ENCODE data around the gene IP6K3.
A peak's percentile ranks its signal among the peaks of the same experiment; 100 is the strongest.

IP6K3 gene

DNA sequence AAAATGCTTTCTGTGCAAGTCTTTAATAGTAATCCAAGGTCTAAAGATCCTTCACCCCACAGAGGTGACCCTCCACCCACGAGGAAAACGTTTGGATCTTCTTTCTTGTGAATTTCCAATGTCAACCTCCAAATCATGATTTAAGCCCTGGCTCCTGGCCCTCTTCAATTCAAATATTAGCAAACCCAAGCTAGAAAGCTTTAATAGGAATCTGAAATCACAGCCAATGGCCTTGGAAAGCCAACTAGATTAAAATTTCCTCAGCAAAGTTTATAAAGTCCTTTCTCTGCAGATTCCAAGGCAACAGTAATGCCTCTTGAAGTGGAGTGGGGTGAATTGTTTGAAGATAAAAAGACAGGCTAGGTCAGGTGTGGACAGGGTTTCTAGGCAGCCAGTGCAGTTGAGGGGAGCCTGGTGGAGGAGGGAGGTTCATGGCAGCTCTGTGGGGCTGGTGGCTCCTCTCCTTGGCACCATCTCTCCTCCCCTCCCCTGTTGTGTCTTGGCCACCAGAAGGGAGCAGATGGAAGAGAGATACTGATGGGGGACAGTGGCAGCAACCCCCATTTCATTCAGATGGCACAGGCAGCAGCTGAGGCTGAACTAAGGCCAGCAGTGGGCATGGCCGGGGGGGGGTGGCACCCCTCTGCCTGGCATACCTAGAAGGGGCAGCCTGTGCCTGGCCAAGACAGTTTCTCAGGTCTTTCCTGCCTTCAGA, 23.2 kb downstream of the IP6K3 start:
- DNase-seq (ENCODE audit: low spot score): no peak

DNA sequence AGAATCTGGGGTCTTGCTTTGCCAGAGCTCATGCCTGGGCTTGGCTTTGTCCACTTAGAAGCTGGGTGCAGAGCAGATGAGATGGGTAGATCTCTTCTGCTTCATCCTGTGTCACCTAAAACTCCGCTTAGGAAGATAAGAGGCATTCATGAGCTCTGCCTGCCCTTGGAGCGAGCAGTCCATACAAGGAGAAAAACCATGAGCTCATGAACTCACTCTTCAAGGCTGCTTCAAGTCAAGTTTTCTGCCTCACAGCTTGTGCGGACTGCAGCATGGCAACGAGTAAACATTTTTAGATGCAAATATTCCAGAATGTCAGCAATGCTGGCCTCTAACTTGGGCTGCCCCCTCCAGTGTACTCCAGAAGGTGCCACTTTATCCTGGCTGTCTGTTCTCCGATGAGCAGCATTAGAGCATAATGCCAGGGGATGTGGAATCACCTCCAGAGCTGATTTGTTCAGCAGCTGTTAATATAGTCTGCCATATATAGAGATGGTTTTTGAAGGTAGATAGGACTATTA, 24.5 kb downstream of the IP6K3 start:
- no peak for DNase-seq (ENCODE audit: low spot score)

DNA sequence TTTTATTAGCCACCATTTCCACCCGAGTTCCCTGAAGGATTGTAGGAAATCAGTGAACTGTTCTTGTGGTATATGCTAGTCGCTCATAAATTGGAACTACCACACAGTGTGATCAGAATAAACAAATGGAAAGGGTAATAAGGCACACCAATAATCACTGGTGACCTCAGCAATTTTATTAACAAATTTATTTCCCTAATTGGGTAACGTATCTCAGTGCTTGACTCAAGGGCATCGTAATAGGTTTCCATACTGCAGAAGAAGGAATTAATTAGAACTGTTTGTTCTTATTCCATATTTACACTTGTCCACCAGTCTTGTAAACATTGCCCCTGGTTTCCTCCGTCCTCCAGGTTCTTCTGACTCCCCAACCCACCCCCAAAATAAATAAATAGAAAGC, 25.2 kb downstream of the IP6K3 start:
- DNase-seq (ENCODE audit: low spot score): no peak

DNA sequence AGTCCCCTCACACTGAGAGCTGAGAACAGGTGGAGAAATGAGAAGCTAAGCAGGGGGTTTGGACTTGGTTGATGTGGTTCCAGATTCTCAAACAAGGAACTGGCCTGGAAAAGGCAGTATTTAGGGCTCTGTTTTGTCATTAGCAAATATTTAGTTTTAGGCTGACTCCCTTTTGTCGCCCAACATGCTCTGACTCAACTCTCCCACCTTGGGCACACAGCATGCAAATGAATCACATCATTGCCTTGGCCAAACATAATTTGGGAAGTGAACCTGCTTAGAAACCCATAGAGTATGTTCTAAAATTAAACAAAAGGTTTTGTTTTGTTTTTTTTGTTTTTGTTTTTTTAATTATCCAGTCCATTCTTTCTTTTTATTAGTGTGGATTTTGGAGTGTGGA, 25.7 kb downstream of the IP6K3 start:
- DNase-seq (ENCODE audit: low spot score): no peak

DNA sequence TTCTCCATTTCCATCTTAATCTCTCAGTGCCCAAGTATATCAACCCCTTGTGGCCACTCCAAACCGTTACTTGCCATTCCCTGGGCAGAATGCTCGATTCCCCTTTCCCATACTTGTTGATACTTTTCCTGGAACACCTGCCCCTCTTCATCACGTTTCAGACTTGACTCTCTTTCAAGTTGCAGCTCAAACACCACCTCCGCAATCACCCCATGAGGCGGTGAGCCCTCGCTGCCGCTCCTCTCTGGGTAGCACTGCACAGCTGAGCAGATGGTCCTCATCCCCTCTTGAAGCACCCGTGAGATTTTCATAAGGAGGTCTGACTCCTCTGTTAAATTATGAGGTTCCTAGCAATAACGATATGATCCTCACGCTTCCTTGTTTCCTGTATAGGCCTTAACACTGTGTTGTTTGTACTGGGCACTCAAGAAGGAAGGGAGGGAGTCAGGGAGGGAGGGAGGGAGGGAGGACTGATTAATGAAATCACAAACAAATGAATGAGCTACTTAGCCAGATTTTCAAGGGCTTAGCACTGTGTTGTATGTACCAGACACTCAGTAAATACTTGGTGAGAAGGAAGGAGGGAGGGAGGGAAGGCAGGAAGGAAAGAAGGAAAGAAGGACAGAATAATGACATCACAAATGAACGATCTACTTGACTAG, 27.2 kb downstream of the IP6K3 start:
- no peak for DNase-seq (ENCODE audit: low spot score)

DNA sequence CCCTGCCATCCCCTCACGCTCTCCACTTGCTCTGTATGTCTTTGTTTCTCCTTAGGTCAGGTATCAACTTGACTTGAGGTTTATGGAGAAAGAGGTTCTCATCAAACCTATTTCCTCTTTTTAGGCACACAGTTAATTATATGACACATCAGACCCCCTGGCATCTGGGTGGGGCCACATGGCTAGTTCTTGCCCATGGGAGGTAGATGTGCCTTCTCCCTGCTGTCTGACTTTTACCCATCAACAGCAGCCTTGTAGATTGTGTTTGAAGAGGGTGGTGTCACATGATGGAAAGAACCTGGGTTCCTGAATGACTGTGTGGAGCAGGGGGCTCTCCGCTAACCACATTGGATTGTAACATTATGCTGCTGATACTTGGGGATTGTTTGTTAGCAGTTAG, 28.0 kb downstream of the IP6K3 start:
- no peak for DNase-seq (ENCODE audit: low spot score)

DNA sequence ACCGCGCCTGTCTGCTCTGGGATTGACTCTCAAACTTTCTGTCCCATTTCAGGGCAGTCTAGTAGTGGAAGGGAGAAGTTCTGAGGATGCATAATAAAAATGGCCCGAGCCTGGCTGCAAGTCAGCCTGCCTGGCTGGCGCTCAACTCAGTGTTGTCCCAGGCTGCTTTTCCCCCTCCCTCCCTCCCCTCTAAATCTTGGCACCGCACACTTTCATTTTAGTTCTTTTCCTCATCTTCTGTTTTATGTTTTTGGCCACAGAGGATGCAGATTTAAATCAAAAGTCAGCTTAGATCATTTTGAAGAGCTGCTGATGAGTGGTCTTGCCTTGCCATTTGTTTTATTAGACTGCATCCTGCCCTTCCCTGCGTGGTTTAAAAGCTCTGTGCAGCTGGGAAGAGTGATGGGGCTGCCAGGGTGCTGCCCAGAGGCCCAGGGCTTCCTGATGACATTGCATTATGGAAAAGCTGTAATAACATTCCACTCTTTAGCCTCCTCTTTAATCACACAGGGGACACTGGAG, 28.7 kb downstream of the IP6K3 start:
- DNase-seq (ENCODE audit: low spot score): no peak

DNA sequence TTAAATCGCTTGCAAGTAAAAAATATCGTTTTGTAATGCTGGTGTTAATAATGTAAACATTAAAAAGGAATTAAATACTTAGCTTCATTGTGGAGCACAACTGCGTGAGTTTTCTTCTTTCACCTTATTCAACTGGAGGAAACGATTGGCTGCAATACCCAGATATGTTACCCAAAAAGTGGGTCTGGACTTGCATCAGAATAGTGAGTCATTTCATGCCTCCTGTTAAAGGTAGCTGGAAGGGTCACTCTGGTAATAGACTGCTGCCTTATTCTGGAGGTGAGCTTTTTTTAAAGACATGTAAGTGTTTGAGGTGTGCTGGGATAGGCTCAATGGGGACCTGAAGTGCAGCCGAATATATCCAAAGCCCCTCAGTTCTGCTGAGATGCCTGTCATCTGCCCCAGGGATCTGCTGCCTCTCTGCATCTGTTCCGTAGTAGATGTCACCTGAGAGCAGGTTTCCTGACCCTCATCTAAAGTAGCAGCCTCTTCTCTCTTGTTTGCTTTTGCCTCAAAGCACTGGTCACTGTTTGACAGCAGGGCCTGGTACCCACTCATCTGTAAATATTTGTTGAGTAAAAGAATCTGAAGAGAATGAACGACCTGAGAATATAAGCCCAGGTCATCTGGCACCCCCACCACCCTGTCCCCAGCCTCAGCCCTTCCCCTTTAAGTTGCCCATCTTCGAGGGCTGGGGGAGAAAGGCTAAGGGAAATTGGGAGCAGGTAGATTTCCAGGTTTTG, 29.6 kb downstream of the IP6K3 start:
- no peak for DNase-seq (ENCODE audit: low spot score)

DNA sequence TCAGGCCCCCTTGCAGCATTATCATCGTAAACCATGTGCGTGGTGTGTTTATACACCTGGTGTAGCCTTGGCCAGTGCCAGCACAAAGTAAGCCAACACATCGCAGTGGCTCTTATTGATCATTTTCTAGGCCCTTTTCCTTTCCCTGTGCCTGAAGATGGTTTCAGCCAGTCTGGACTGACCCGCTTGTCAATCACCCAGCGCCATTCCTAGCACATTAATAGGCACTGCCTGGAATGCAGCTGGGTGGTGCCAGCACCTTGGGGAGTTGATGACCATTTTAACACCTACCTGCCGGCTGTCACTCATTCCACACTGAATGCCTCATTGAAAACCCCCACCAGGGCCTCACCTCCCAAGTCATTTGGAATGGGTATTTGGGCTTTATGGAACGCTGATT, 30.3 kb downstream of the IP6K3 start:
- DNase-seq (ENCODE audit: low spot score): no peak

DNA sequence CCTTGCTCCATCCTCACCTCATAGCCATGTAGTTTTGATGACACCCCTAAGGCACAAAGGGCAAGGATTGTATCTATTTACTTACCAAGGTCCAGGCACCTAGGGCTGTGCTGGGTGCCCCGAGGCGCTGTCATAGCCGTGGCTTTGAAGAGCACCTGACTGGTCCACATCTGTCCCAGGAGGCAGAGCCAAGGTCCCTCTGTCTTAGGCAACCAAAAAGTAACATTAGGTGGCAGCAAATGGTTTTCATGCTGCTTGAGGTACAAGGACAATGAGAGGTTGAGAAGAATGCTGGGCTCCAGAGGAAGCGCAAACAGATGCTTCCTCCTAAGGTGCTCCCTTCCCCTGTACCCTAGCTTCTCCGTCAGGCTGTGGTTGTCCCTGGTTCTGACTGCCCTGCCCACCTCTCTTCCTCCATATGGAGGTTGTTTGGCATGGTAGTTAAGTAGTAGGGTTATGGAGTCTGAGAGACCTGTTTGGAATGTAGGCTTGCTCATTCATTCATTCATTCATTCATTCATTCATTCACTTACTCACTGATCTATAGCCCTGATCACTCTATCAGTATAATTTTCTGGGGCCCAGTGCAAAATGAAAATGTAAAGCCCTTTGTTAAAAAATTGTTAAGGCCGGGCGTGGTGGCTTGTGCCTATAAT, 32.2 kb downstream of the IP6K3 start:
- no peak for DNase-seq (ENCODE audit: low spot score)

DNA sequence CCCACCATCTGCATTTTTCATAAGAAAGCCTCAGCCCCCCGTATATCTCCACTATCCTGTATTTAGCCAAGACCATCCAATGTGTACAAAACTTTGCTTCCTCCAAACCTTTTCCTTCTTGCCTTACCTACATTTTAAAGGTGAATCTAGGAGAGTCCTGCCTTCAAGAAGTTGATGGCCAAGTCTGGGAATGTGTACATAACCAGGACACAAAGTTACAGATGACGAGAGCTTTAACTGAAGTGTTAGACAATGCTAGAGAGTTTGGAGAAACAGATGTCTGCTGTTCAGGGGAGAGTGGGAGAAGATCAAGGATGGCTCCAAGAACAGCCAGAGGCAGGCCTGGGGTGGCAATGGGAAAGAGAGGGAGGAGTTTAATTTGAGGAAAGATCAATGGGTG, 32.9 kb downstream of the IP6K3 start:
- no peak for DNase-seq (ENCODE audit: low spot score)

DNA sequence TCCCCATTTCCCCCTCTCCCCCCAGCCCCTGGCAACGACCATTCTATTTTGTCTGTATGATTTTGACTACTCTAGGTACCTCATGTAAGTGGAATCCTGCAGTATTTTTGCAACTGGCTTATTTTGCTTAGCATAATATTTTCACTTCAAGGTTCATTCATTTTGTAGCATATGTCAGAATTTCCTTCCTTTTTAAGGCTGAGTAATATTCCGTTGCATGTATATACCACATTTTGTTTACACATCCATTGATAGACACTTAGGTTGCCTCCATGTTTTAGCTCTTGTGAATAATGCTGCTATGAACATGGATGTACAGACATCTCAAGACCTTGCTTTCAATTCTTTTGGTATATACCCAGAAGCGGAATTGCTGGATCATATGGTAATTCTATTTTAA, 33.8 kb downstream of the IP6K3 start:
- no peak for DNase-seq (ENCODE audit: low spot score)

DNA sequence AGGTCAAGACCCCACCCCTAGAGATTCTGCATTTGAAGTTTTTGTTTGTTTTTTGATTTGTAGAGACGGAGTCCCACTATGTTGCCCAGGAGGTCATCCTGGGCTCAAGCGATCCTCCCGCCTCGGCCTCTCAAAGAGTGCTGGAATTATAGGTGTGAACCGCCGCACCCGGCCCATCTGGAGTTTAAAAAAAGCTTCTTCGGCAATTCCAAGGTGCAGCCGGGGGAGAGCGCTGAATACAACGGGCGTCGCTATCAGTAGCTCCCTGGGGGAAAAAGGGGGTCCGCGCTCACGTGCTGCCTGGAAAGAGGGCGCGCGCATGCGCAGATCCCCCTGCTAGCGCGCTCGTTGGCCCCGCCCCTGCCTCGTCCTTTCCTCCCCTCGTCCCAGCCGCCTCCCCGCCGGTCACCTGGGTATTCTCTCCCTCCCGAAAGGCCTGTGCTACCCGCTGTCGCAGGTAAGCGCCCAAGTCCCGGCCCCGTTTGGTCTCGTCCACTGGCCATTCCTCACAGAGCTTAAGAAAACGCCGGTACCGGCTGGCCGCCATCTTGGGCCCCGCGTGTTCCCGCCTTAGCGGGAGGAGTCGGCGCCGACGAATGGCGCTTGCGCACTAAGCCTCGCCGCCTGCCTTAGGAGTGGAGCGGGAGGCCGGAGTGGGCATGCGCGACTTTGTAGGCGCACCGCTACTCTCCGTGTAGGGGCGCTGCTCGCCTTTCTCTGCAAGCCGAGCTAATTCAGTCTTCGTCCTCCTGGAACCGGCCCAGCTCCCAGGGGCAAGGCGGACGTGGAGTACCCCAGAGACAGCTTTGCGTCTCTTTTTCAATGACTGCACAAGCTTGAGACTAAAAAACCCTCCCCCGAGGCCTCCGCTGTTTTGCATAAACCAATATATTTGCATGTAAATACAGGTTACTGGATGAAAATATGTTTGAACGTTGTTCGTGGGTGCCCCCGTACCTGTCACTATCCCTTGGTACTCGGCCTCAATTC, 35.3 kb downstream of the IP6K3 start, which contains the start of gene UQCC2:
Gene UQCC2, minus strand, starts transcription at position 561 of the 990 bp plus-strand sequence. Its CDS starts 14 bp downstream, at position 547.
- peak; percentile 97 for DNase-seq (ENCODE audit: low spot score)

DNA sequence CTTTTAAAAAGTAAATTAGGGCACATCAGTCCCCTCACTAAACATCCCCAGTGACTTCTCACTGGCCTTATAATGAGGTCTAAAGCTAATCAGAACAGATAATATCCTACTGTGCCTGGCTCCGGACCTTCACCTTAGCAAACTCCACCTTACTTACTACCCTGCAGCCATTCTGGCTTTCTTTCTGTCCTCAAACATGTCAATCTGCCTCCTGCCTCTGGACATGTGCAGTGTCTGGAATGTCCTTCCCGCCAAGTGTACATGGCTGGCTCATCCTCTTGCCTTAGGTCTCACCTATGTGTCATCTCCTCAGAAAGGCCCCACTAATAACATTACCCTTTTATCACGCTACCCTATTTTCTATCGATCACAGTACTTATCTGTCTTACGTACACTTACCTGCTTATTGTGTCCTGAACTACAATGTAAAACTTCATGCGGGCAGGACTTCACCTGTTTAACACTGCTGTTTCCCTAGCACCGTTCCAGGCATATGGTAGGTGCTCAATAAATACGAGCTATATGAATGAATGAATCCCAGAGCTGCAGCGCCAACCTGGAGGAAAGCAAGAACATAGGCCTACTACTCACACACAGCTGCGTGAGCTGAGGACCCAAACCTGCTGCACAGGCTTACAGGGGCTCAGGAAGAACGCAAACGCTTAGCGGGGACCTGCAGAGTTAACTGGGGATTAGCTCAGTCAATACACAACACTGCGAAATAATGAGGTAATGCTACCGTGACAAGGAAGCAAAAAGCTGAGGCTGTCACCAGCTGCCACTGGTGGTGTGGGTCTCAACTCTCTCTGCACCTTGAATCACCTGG, 36.2 kb downstream of the IP6K3 start:
- no peak for DNase-seq (ENCODE audit: low spot score)

DNA sequence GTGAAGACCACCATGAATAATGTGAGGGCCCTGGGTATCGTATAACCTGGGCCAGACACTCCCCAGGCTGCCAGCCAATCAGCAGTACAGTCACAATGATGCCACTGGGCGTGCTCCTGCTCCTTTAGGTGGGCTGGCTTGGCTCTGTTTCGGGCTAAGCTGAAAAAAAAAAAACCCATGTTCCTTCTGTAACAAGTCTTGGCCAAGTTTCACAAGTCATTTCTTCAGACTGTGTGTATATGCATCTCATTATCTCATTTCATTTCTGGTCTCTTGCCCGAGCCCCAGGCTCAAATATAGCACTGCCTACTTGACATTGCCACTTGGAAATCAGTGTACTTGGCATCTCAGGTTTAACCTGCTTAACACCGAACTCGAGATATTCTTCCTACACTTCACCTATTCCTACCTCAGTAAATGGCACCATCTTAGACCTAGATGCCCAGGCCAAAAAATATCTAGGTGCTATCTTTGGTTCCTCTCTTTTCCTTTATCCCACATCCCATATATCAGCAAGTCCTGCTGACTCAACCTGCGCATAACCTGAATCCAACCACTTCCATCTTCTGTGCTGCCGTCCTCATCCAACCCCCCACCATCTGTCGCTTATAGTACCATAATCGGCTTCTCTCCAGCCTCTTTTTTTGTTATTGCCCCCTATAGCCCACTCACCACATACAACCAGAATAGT, 37.0 kb downstream of the IP6K3 start:
- no peak for DNase-seq (ENCODE audit: low spot score)

DNA sequence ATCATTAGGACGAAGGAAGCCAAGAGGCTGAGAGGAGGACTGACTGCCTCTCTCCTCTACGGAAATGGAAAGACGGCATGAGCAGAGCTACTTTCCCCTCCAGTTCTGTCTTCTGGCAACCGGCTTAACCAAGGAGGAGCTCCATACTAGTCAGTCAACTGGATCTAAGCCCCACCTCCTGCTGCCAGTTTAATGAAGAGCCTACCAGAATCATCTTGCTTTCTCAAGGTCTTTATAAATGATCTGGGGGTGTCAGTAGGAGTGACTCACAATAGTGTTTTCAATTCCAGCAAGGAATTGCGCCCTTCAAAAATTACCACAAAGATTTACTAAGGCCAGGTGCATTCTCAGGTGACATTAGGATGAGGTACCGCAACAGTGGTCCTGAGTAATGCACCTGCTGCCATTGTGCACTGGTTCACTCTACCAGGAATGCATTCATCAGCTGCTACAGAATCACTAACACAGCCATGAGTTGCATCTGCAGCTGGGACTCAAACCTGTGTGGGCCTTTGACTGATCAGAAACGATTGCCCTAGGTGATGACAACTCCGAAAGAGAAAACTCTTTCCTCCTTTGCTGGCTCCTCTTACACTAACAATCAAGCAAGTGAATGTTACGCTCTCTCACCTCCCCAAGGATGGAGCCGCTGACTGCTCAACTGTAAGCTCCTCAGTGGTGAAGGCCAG, 38.0 kb downstream of the IP6K3 start:
- DNase-seq (ENCODE audit: low spot score): no peak

DNA sequence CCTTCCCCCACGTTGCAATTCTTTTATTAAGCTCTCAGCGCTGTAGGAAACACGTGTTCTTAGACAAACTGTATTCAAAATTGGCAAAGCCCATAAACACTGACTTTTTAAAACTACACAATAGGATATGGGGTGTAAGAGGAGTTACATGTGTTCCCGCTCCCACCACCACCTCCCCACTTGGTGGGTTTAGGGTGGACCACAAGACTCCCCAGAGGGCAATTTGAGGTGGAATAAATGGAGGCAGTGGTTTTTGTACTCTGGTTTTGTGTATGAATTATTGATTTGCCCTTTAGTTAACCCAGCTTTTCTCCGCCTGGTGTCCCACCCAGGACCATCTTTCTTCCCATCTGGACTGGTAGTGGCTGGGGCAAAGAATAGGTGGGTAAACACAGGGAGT, 38.9 kb downstream of the IP6K3 start:
- DNase-seq (ENCODE audit: low spot score): no peak

DNA sequence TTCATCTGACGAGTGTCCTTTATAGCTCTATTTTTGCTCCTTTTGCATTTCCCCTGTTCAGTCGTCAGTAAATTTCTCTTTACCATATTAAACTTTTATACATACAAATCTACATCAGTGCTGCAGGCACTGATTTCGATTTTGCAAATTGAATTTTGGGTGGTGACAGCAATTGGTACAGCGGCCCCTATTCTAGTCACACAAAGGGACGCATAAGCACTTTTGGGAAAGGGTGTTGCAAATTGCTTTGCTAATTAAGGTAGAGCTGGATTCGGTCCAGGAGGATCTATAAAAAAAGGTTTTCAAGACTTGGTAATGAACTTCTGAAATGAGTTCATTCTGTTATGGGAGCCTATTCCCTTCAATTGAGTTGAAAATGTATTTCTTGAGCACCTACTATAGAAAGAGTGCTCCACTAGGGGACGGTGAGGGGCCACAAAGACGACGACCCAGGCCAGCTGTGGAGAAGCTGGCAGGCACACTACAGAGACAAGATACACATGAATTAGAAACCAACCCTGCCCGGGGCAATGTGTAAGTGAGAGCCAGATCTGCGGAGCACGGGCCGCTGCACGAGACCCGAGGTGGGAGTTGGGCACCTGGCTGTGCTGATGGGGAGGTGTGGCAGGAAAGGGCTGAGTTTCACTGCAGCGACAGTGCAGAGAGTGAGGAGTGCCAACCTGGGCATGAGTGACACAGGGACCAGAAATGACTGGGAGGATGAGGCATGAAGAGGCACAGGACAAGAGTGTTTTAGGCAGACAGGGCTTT, 40.6 kb downstream of the IP6K3 start:
- no peak for DNase-seq (ENCODE audit: low spot score)

All from pons (tissue), 1 donor.